Activated T-helper 2 cell treated with anti-CD3 and anti-CD28 coated beads, Interferon-gamma antibody, Interleukin-2, Interleukin-4, amounts not matched to agents 10 μg/mL and 5 μg/mL and 100 μg/mL, durations not matched to agents 14 hours and 24 hours and 36 hours (primary cell): Measurements from ENCODE around the gene RARB. TPM values are rescaled to one million over a fixed set of nuclear protein-coding genes. Genes with fewer than 3 reads are reported as not detected.

Experiments
- DNase-seq: peaks from one replicate; pipeline ENCODE4 v3.0.0; 2021; ENCODE audit warnings: low spot score
- H3K27ac Mint-ChIP-seq: one replicate; pipeline ENCODE4 v1.8.0; 2021; ENCODE audit warnings: mixed read lengths
- H3K27me3 Mint-ChIP-seq: one replicate; pipeline ENCODE4 v1.8.0; 2021; ENCODE audit warnings: low read depth, mixed read lengths
- H3K36me3 Mint-ChIP-seq: one replicate; pipeline ENCODE4 v1.8.0; 2021; ENCODE audit warnings: low read depth, mixed read lengths
- H3K4me1 Mint-ChIP-seq: one replicate; pipeline ENCODE4 v1.8.0; 2021; ENCODE audit warnings: low read depth, mixed read lengths
- H3K4me3 Mint-ChIP-seq: one replicate; pipeline ENCODE4 v1.8.0; 2021; ENCODE audit warnings: low read depth, mild to moderate bottlenecking, moderate library complexity, mixed read lengths
- H3K9me3 Mint-ChIP-seq: one replicate; pipeline ENCODE4 v1.8.0; 2021; ENCODE audit warnings: mixed read lengths
- intact Hi-C: fragments of 100-400 bp; cut with micrococcal nuclease; formaldehyde crosslinking; loops from one replicate; pipeline ENCODE4 v1.15.1; 2023
- total RNA-seq: library from RNA; stranded (reverse); gene quantifications from 2 replicates; pipeline ENCODE4 v1.2.3, GENCODE V29; 2022

RARB gene
- total RNA-seq, 1 donor from 2014 or later, result not detected

DNA sequence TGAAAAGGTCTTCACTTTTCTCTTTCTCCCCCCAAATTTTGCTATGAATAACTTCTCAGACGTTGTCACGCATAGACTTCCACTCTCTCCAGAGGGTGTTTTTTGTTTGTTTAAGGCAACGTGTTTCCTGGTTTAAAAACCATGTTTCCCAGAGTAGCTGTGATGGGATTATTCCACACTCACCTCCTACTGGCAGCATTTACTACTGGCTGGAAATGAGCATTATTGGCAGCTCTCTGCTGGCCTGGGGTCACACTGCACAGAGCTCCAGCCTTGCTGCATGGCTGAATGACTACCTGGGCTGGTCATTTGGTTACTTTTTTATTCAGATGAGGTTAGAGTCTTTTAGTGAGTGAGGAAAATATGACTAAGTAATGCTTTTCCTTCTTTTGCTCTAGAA, 65.2 kb downstream of the RARB start:
- no peaks in the 10 kb centered on the region for H3K4me1 Mint-ChIP-seq
- H3K4me3 Mint-ChIP-seq, result no peak overlapping the region
- no peaks in the 10 kb centered on the region for H3K27me3 Mint-ChIP-seq
- no peak for DNase-seq
- no peak overlapping the region for H3K27ac Mint-ChIP-seq
- H3K36me3 Mint-ChIP-seq, result no peaks in the 10 kb centered on the region
- intact Hi-C loops, result no loop called here
- peaks cover 30% of the 10 kb centered on the region for H3K9me3 Mint-ChIP-seq

DNA sequence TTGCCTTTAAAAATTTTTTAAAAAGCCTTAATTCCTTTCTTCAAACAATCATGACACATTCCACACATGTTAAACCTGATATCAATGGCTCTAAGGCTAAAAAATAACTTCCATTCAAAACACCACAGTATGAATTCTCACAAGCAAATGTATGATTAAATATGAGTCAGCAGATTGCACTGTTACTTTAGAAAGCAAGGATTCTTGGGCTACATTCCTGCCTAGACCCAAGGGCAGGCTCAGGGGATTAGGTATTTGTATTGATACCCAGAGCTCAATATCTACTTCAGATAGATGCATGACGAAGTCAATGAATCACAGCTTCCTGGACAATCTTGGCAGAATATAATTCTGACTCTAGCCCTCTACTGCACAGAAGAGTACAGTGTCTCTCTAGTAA, 65.7 kb downstream of the RARB start:
- intact Hi-C loops, result no loop called here
- no peak overlapping the region for H3K4me3 Mint-ChIP-seq
- H3K4me1 Mint-ChIP-seq, result no peaks in the 10 kb centered on the region
- DNase-seq, result no peak
- peaks cover 30% of the 10 kb centered on the region for H3K9me3 Mint-ChIP-seq
- no peak overlapping the region for H3K27ac Mint-ChIP-seq
- H3K27me3 Mint-ChIP-seq, result no peaks in the 10 kb centered on the region
- H3K36me3 Mint-ChIP-seq, result no peaks in the 10 kb centered on the region

DNA sequence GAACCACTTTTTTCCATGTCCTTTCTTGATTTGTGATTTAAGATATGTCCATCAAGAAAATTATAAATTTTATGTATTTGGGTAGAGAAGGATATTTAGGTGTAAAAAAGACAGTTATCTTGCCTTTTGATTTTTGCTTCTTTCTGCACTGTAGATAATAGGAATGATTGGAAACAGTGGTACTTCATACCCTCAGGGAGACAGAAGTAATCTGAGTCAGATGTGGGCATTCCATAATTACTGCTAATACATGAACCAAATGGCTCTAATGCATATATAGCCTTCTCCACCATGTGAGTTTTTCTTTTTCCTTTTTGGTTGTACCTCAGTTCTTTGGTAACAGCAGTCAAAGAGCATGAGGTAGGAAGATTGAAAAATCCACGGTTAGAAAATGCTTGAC, 67.2 kb downstream of the RARB start:
- DNase-seq, result no peak
- Mint-ChIP-seq H3K4me3 (no peak overlapping the region), H3K27me3 (no peaks in the 10 kb centered on the region), H3K36me3 (no peaks in the 10 kb centered on the region), H3K9me3 (peaks cover 30% of the 10 kb centered on the region), H3K4me1 (no peaks in the 10 kb centered on the region), H3K27ac (no peak overlapping the region)
- intact Hi-C loops, result no loop called here

DNA sequence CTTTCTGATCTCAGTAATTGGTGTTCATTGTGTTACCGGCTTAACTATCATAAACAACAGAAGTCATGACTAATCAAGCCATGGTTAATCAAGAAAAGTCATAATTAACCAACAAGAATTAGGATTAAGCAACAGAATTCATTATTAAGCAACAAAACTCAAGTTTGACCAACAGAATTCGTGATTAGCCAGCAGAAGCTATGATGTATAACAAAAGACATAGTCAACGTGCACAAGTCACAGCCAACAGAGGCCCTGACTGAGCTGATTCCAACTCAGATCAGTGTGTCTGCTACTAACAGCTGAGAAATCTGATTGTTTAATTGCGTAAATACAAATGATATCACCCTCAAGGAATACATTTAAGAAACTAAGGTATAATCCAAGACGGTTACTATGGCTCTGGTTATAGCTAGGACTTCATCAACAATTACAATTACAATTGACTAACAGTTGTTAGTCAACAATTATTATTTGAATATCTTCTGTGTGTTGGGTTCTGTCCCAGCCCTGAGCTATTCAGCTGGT, 67.7 kb downstream of the RARB start:
- DNase-seq, result no peak
- intact Hi-C loops, result no loop called here
- H3K27ac Mint-ChIP-seq, result no peak overlapping the region
- no peaks in the 10 kb centered on the region for H3K4me1 Mint-ChIP-seq
- no peak overlapping the region for H3K4me3 Mint-ChIP-seq
- no peaks in the 10 kb centered on the region for H3K27me3 Mint-ChIP-seq
- H3K36me3 Mint-ChIP-seq, result no peaks in the 10 kb centered on the region
- H3K9me3 Mint-ChIP-seq, result peaks cover 30% of the 10 kb centered on the region

DNA sequence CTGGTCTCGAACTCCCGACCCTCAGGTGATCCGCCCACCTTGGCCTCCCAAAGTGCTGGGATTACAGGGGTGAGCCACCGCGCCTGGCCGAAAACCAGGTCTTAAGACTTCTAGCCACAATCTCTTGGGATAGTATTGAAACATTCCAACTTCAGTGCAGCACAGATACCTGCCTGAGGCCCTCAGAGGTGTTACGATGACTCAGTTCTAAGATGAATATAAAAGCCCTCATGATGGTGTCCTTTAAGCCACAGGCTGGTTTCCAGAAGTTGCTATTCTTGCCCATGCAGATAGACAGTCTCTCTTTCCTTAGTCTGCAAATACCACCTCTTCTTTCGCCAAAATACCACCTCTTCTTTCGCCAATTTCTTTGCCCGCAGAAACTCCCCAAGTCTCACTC, 69.0 kb downstream of the RARB start:
- H3K4me1 Mint-ChIP-seq, result no peaks in the 10 kb centered on the region
- DNase-seq, result no peak
- intact Hi-C loops, result no loop called here
- H3K27me3 Mint-ChIP-seq, result no peaks in the 10 kb centered on the region
- H3K27ac Mint-ChIP-seq, result no peak overlapping the region
- no peaks in the 10 kb centered on the region for H3K36me3 Mint-ChIP-seq
- no peak overlapping the region for H3K4me3 Mint-ChIP-seq
- H3K9me3 Mint-ChIP-seq, result peaks cover 30% of the 10 kb centered on the region

DNA sequence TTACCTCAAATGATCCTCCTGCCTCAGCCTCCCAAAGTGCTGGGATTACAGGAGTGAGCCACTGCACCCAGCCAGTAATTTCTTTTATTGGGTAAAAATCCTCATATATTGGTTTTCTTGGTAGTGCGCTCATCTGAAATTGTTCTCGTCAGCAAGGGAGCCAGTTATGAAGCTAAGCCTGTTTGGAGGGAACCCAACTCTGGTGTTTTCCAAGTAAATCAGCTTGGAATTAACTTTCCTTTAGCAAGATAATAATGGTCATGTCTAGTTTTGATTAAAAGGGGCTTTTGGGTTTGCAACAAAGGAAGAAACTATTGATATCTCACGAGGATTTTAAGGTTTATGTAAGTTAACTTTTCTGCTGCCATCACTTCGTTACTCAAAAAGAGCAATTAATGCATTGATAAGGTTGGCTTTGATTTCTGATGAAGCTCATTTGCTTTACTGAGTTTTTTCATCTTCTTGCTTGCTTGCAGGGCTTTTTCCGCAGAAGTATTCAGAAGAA, 72.7 kb downstream of the RARB start:
- no peak for DNase-seq
- intact Hi-C loops, result no loop called here
- Mint-ChIP-seq H3K4me3 (no peak overlapping the region), H3K27me3 (no peaks in the 10 kb centered on the region), H3K36me3 (no peaks in the 10 kb centered on the region), H3K27ac (no peak overlapping the region), H3K4me1 (no peaks in the 10 kb centered on the region), H3K9me3 (peaks cover 7% of the 10 kb centered on the region)

DNA sequence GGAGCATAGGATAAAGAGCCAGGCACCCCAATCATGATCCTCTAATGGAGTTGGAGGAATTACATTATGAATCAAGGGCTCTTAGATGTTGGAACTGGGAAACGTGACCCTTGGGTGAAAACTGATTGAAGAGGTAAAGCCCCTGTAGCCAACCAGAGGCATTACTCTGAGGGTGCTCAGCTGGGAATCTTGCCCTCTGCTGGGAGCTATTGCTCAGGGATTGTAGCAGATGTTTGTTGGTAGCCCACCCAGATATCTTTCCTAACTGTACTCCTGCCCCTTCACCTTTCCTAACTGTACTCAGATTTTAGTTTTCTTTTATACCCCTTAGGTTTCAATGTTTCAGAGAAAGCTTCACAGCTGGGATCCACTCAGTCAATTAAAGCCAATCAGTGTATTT, 74.2 kb downstream of the RARB start:
- Mint-ChIP-seq H3K4me1 (no peaks in the 10 kb centered on the region), H3K36me3 (no peaks in the 10 kb centered on the region)

DNA sequence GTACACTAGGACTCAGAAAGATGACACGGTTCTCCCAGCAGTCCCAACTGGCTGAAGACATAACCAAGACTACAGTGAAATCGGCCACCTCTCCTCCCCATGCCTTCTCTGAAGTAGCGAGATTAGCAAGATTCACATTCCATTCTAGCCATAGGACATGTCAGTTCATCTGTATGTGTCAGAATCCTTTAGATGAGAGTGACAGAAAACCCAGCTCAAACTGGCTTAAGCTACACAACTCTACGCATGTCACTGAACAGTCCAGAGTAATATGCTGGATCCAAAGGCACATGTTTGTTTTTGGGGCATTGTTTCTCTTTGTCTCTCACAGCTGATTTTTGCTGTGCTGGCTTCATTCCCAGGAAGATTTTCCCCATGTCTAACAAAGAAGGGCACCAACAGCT, 75.8 kb downstream of the RARB start:
- DNase-seq, result no peak
- no peaks in the 10 kb centered on the region for H3K9me3 Mint-ChIP-seq
- H3K4me3 Mint-ChIP-seq, result no peak overlapping the region
- no peaks in the 10 kb centered on the region for H3K4me1 Mint-ChIP-seq
- no peaks in the 10 kb centered on the region for H3K36me3 Mint-ChIP-seq
- intact Hi-C loops, result no loop called here
- no peaks in the 10 kb centered on the region for H3K27me3 Mint-ChIP-seq
- no peak overlapping the region for H3K27ac Mint-ChIP-seq

More for the DNA sequence above, 74.2 kb downstream of the RARB start:
- no peaks in the 10 kb centered on the region for H3K27me3 Mint-ChIP-seq
- intact Hi-C loops, result no loop called here
- H3K9me3 Mint-ChIP-seq, result peaks cover 5% of the 10 kb centered on the region
- H3K4me3 Mint-ChIP-seq, result no peak overlapping the region
- no peak for DNase-seq
- no peak overlapping the region for H3K27ac Mint-ChIP-seq

DNA sequence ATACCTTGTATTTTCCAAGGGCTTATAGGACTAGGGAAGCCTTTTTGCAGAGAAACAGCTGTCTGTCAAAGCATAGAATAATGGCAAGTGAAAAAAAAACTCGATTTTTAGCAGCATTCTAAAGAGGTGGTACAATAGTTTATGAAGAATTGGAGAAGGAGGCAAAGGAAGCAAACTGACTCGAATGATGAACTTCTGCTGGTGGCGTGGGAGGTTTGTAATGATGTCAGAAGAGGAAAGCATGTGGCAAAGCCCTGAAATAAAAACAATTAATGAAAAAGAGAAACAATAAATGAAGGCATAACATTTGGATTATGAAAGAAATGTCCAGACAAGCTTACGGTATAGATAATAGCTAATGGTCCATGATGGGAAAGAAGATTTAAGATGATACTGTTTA, 77.5 kb downstream of the RARB start:
- intact Hi-C loops, result no loop called here
- Mint-ChIP-seq H3K9me3 (no peaks in the 10 kb centered on the region), H3K4me3 (no peak overlapping the region), H3K36me3 (no peaks in the 10 kb centered on the region), H3K27me3 (no peaks in the 10 kb centered on the region), H3K4me1 (no peaks in the 10 kb centered on the region), H3K27ac (no peak overlapping the region)
- no peak for DNase-seq

DNA sequence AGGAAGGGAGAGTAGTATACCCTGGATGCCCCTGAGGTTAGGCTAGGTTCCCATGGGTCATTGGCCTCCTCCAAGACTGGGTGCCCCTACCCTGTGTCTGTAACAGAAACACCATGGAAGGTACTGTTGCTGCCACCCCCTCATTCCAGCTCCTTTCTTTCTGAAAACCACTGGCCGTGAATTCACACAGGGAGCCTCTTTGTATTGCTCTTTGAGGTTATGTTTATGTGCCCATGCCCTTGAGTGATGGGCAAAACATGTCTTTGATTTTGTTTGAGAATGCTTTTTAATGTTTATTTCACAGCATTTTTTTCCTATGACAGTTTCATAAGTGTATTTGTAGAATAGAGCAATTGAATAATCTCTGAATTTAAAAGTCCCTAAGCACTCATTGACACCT, 79.7 kb downstream of the RARB start:
- intact Hi-C loops, result no loop called here
- Mint-ChIP-seq H3K4me3 (no peak overlapping the region), H3K27me3 (no peaks in the 10 kb centered on the region), H3K4me1 (no peaks in the 10 kb centered on the region), H3K27ac (no peak overlapping the region), H3K36me3 (no peaks in the 10 kb centered on the region), H3K9me3 (no peaks in the 10 kb centered on the region)
- DNase-seq, result no peak

DNA sequence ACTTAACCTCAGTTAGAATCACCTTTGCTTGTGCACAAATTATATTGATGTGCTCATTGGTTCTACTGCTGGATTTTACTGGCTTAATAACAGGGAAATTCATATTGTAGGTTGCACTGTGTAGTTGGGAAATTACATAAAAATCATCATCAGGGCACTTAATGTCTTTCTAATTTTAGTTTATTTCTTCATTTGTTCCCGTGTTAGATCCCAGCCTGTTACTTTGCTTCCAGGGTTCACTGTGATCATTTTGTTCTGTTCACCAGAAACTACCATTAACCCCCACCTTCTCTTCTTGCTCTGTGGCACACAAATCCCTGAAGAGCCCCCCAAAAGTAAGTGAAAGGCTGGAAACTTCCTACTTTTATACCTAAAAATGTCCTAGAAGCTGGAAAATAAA, 80.4 kb downstream of the RARB start:
- Mint-ChIP-seq H3K36me3 (no peaks in the 10 kb centered on the region), H3K27ac (no peak overlapping the region), H3K4me3 (no peak overlapping the region), H3K27me3 (no peaks in the 10 kb centered on the region), H3K4me1 (no peaks in the 10 kb centered on the region), H3K9me3 (no peaks in the 10 kb centered on the region)
- intact Hi-C loops, result no loop called here
- no peak for DNase-seq

DNA sequence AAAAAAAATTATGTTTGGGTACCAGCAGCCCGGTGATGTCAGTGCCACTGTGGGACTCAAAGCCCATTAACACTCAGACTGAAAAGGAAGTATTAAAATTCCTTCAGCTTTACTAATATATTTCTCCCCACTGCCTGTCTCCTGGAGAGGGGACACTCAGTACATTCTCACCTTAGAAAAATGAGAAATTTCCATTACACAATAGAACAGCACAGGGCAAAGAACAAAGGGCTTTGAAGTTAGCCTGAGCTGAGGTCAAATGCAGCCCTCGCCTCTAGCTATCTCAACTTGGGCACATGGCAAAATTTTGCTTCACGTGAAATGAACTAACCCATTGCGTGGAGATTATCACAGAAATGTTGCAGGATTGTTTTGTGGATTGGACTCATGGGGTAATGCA, 80.8 kb downstream of the RARB start:
- no peak overlapping the region for H3K27ac Mint-ChIP-seq
- no peaks in the 10 kb centered on the region for H3K9me3 Mint-ChIP-seq
- H3K4me1 Mint-ChIP-seq, result no peaks in the 10 kb centered on the region
- no peak overlapping the region for H3K4me3 Mint-ChIP-seq
- no peaks in the 10 kb centered on the region for H3K27me3 Mint-ChIP-seq
- intact Hi-C loops, result no loop called here
- no peaks in the 10 kb centered on the region for H3K36me3 Mint-ChIP-seq
- DNase-seq, result no peak

DNA sequence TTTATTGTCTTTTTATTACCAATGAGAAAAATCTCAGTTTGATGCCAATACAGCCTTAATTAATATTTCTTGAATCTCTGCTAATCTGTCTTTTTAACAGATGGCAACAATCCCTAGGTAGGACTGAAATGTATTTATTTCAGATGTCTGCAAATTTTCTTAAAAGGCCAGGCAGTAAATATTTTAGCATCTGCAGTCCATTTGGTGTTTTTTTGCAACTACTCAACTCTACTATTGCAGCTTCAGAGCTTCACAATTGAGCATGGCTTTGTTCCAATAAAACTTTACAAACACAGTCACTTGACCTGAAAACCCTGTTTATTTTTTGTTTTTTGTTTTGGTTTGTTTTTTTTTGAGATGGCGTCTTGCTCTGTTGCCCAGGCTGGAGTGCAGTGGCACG, 82.7 kb downstream of the RARB start:
- H3K27ac Mint-ChIP-seq, result no peak overlapping the region
- H3K27me3 Mint-ChIP-seq, result no peaks in the 10 kb centered on the region
- no peak for DNase-seq
- H3K36me3 Mint-ChIP-seq, result no peaks in the 10 kb centered on the region
- intact Hi-C loops, result no loop called here
- no peaks in the 10 kb centered on the region for H3K9me3 Mint-ChIP-seq
- H3K4me1 Mint-ChIP-seq, result no peaks in the 10 kb centered on the region
- H3K4me3 Mint-ChIP-seq, result no peak overlapping the region
